Cardiac fibroblast (primary cell): ENCODE data around the gene COPS6.

Experiments
- DNase-seq, 2 donors: peaks; one replicate each; pipeline versions ENCODE4 v3.0.0 to v3.0.0-alpha.2; 2010; ENCODE audit warnings: low read depth in 2 of 2
- H3K4me3 ChIP-seq, 2 donors: replicated peaks in 1 of 2; 1 replicate in 1 of 2; 2 replicates in 1 of 2; pipeline ENCODE4 v1.5.1; 2011; ENCODE audit warnings: low read depth in 2 of 2, low read length in 2 of 2, mild to moderate bottlenecking in 2 of 2, moderate library complexity in 1 of 2
- TF ChIP-seq, protein P1 (sequence below): IDR thresholded peaks from one replicate; pipeline ENCODE4 v1.5.1; 2011; ENCODE audit warnings: low read depth, mild to moderate bottlenecking, low read length, inconsistent platforms

Gene COPS6

DNA sequence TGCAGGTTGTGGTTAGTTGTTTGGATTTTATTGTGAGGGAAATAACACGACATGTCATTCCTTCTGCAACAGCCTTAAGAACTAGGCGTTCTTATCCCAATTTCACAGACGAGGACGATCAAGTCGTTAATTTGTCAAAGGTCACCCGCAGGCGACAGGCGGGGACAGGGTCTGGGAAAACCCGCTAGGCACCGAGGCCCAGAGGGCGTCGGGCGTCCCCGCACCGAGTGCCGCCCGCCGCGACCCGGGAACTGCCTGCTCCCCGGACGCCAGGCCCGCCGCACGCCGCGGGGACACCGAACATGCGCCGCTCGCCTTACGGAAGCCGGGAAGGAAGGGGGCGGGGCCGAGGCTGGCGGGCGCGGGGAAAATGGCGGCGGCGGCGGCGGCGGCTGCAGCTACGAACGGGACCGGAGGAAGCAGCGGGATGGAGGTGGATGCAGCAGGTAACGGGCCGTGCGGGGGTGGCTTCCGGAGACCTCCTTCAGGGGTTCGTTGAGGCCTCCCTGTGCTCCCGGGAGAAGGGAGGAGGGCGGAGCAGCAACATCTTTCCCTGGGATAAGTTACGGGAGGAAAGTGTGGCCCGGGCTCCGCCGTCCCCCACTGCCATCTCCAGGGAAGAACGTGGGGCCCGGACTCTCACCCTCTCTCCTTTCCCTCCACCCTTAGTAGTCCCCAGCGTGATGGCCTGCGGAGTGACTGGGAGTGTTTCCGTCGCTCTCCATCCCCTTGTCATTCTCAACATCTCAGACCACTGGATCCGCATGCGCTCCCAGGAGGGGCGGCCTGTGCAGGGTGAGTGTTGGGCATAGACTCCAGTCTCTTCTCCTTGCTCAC lies at the start of gene COPS6:
Gene COPS6, plus strand, starts transcription at position 349 of the 837 bp plus-strand sequence. Its CDS starts 22 bp downstream, at position 371.
- peak; percentile 80 to 82 for DNase-seq
- H3K4me3 ChIP-seq, result peak within 1 kb of the TSS; percentile 86 to 87
- TF ChIP-seq, protein P1, sequence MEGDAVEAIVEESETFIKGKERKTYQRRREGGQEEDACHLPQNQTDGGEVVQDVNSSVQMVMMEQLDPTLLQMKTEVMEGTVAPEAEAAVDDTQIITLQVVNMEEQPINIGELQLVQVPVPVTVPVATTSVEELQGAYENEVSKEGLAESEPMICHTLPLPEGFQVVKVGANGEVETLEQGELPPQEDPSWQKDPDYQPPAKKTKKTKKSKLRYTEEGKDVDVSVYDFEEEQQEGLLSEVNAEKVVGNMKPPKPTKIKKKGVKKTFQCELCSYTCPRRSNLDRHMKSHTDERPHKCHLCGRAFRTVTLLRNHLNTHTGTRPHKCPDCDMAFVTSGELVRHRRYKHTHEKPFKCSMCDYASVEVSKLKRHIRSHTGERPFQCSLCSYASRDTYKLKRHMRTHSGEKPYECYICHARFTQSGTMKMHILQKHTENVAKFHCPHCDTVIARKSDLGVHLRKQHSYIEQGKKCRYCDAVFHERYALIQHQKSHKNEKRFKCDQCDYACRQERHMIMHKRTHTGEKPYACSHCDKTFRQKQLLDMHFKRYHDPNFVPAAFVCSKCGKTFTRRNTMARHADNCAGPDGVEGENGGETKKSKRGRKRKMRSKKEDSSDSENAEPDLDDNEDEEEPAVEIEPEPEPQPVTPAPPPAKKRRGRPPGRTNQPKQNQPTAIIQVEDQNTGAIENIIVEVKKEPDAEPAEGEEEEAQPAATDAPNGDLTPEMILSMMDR, result no peak

GRCh38 chr7:100040575-100040974 lies 48.2 kb upstream of the COPS6 start:
- no peak for DNase-seq
- TF ChIP-seq, protein P1, result no peak
- H3K4me3 ChIP-seq, result no peak overlapping the region

- DNase-seq, result no peak
- TF ChIP-seq, protein P1, result no peak
- H3K4me3 ChIP-seq, result no peak overlapping the region
Observed at GRCh38 chr7:100044718-100045117, 44.1 kb upstream of the COPS6 start.

- no peak for DNase-seq
- TF ChIP-seq, protein P1, result no peak
- H3K4me3 ChIP-seq, result no peak overlapping the region
Observed at GRCh38 chr7:100048680-100049079, 40.1 kb upstream of the COPS6 start.

- H3K4me3 ChIP-seq, result peak within 1 kb of the TSS; percentile 87 to 95
Observed at GRCh38 chr7:100049441-100050291, 39.1 kb upstream of the COPS6 start, which contains the start of gene ZSCAN21. Gene ZSCAN21, plus strand, starts transcription at chr7:100049774. Its CDS starts 7,233 bp downstream, at chr7:100057007.

DNA sequence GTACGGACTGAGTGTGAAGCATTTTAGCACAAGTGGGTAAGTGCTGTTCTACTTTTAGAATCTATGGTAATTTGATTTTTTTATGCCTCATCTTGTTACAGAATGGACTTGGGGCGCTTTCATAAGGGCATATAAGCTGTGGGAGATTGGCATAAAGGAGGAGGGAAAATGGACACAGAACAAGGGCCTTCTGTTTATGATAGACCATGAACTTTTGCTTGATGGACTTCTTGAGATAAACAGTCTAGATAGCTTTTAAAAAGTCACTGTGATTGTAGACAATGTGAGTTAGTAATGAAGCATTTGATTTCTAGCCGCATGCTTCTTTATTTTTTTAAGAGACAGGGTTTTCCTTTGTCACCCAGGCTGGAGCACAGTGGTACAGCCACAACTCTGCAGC lies 37.2 kb upstream of the COPS6 start:
- DNase-seq, result no peak
- TF ChIP-seq, protein P1, result no peak
- H3K4me3 ChIP-seq, result no peak overlapping the region

More at GRCh38 chr7:100049441-100050291, 39.1 kb upstream of the COPS6 start, which contains the start of gene ZSCAN21:
- DNase-seq, result peak; percentile 84 to 86
- TF ChIP-seq, protein P1, result no peak
